HG03432 (cell line): Measurements from ENCODE around the gene BCAP31.
A peak's percentile ranks its signal among the peaks of the same experiment; 100 is the strongest.

ENCODE experiments used
- ATAC-seq: cut with Tn5 transposase; IDR thresholded peaks from one replicate; pipeline ENCODE4 v1.9.1; 2021; ENCODE audit warnings: mild to moderate bottlenecking, moderate library complexity; ENCODE audit not compliant: unreplicated experiment

BCAP31 gene

GRCh38 chrX:153724252-153725038 is at the start of gene BCAP31, which contains the start of gene ABCD1:
TSS of gene BCAP31 (minus strand) at chrX:153724387. CDS start at chrX:153723244, 1,143 bp downstream.
TSS of gene ABCD1 (plus strand) at chrX:153724856. CDS start at chrX:153725267, 411 bp downstream.
- ATAC-seq = peak; percentile 58

DNA sequence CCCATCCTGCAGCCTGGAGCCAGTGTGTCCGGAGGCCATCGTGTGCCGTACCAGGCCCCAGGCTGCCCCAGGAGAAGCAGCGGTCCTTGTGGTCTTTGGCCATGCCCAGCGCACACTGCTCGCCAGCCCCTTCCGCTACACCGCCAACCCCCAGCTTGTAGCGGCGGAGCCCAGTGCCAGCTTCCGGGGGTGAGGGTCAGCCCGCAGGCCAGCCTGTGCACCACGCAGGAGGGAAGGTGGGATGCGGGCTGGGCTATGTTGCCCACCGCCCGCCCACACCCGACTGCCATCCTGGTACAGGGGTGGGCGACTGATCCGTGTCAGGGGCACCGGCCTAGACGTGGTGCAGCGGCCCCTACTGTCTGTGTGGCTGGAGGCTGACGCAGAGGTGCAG is 49.0 kb upstream of the BCAP31 start:
- ATAC-seq = no peak

- no peak for ATAC-seq
Observed at GRCh38 chrX:153772316-153773217, 48.4 kb upstream of the BCAP31 start.

DNA sequence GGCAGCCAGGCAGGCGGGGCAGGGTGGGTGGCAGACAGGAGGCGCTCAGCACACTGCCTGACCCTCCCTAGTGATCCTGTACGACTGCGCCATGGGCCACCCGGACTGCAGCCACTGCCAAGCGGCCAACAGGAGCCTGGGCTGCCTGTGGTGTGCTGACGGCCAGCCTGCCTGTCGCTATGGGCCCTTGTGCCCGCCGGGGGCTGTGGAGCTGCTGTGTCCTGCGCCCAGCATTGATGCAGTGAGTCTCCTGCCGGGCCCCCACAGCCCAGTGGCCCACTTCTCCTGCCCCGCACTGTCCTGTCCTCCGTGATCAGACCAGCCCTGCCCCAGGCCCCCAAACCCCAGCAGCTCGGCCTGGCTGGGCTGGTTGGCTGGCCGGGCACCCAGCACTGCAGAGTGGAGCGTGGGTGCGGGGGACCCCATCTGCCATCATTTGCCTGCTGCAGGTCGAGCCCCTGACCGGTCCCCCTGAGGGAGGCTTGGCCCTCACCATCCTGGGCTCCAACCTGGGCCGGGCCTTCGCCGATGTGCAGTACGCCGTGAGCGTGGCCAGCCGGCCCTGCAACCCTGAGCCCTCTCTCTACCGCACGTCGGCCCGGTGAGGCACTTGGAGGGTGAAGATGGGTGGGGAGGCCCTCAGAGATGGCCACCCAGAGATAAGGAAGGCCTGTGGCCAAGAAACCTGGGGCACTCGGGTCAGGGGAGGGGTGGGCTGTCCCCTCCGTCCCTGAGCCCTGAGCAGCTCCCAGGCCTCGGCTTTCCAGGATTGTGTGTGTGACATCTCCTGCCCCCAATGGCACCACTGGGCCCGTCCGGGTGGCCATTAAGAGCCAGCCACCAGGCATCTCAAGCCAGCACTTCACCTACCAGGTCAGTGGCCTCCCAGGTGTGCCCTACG is 47.5 kb upstream of the BCAP31 start:
- no peak for ATAC-seq

- ATAC-seq = no peak
Observed at GRCh38 chrX:153770601-153771414, 46.6 kb upstream of the BCAP31 start.

GRCh38 chrX:153769865-153770600 is 45.8 kb upstream of the BCAP31 start:
- no peak for ATAC-seq

DNA sequence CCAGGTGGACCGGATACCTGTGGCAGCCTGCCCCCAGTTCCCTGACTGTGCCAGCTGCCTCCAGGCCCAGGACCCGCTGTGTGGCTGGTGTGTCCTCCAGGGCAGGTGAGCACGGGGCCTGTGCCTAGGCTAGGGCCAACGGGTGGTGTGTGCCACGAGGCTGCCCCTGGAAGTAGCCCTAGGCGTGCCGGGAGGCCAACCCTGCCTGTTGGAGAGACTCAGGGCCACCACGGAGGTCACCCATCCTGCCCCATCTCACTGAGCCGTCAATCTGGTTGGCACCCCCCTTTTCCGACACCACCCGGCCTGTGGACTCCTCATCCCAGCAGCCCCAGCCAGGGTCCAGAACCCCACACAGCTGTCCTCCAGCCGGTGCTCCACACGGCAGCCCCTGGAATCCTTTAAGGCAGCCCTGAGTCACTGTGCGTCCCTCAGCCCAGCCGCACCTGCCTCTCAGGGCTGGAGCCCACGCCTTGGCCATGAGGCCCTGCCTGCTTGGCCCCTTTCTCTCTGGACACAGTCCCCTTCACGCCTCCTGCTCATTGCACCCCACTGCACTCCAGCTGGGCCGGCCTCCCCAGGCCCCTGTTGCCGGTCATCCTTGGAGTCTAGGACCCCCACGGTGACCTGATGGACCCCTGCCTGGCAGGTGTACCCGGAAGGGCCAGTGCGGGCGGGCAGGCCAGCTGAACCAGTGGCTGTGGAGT is 45.1 kb upstream of the BCAP31 start:
- ATAC-seq = no peak

- no peak for ATAC-seq
Observed at GRCh38 chrX:153768311-153769157, 44.3 kb upstream of the BCAP31 start.

DNA sequence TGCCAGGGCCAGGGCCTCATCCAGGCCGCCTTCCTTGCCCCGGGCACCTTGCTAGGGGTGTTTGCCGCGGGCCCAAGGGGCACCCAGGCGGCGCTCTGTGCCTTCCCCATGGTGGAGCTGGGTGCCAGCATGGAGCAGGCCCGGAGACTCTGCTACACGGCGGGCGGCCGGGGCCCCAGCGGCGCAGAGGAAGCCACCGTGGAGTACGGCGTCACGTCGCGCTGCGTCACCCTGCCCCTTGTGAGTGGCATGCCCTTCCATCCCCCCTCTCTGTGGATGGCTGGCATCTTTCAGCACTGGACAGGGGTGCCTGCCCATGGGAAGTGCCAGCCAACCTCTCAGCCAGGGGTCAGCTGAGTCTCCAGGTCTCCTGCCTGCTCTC is 43.5 kb upstream of the BCAP31 start:
- no peak for ATAC-seq

DNA sequence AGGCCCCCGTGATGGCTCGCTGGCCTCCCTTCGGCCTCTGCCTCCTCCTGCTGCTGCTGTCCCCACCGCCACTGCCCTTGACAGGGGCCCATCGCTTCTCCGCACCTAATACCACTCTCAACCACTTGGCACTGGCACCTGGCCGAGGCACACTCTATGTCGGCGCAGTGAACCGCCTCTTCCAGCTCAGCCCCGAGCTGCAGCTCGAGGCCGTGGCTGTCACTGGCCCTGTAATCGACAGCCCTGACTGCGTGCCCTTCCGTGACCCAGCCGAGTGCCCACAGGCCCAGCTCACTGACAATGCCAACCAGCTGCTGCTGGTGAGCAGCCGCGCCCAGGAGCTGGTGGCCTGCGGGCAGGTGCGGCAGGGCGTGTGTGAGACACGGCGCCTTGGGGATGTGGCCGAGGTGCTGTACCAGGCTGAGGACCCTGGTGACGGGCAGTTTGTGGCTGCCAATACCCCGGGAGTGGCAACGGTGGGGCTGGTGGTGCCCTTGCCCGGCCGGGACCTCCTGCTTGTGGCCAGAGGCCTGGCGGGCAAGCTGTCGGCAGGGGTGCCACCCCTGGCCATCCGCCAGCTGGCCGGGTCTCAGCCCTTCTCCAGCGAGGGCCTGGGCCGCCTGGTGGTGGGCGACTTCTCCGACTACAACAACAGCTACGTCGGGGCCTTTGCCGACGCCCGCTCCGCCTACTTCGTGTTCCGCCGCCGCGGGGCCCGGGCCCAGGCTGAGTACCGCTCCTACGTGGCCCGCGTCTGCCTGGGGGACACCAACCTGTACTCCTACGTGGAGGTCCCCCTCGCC is 42.9 kb upstream of the BCAP31 start:
- ATAC-seq = no peak

- ATAC-seq = no peak
Observed at GRCh38 chrX:153766098-153766817, 42.1 kb upstream of the BCAP31 start.

- ATAC-seq = no peak
Observed at GRCh38 chrX:153765138-153766079, 41.2 kb upstream of the BCAP31 start.

- ATAC-seq = no peak
Observed at GRCh38 chrX:153764786-153765137, 40.6 kb upstream of the BCAP31 start.

DNA sequence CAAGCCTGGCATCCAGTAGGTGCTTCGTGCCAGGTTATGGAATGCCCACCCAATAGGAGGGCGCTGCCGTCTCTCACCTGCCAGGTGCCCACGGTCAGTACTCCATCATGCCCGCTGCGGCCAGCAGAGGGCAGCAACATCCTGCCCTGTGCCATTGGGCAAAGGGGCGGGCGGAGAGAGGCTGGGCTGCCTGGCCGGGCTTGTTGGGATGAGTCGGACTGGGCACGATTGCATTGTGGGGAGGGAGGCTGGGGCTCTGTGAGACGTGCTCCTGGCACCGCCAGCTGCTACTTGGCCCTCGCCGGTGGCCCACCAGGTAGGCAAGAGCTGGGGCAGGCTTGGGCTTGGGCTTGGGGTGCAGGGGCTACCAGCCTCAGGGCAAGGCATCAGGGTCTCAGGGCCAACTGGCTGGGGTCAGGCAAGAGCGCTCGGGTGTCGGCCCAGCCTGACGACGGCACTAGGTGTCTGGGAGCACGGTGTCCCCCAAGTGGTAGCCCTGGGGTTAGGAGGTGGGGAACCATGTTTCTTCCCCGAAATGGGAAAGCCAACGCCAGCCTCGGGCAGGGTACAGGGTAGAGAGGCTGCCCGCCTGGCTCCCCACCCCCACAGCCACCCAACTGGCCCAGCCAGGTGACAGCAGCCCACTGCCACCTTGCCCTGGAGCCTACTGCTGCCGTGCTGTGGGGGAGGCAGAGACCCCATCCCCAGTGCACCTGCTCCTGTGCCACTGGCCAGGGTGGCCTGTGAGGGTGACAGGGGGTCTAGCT is 40.0 kb upstream of the BCAP31 start, which contains the start of gene PLXNB3:
PLXNB3 (plus strand) TSS at position 261 of the 767 bp plus-strand sequence. CDS start 1,287 bp downstream, outside the sequence.
- no peak for ATAC-seq
